WTC11 (cell line): Measurements from ENCODE around the gene CDC16. TPM values are rescaled to one million over a fixed set of nuclear protein-coding genes. Genes with fewer than 3 reads are reported as not detected.

Experiments used
- ATF1 ChIP-seq: sonication (generic); formaldehyde crosslinking; IDR thresholded peaks from 2 replicates; pipeline ENCODE4 v1.8.1; 2023; ENCODE audit warnings: mild to moderate bottlenecking, moderate library complexity, missing genetic modification reagents
- ATF2 ChIP-seq: sonication (generic); formaldehyde crosslinking; IDR thresholded peaks from 2 replicates; pipeline ENCODE4 v1.8.1; 2022; ENCODE audit warnings: low read depth, missing genetic modification reagents, borderline replicate concordance
- ATF6 ChIP-seq: sonication (generic); formaldehyde crosslinking; IDR thresholded peaks from 2 replicates; pipeline ENCODE4 v1.8.1; 2023; ENCODE audit warnings: mild to moderate bottlenecking, missing genetic modification reagents
- CBFB ChIP-seq: sonication (generic); formaldehyde crosslinking; IDR thresholded peaks from 2 replicates; pipeline ENCODE4 v1.8.1; 2022; ENCODE audit warnings: mild to moderate bottlenecking, low read depth, missing genetic modification reagents
- CDX4 ChIP-seq: fragments of 250-450 bp; sonication (Bioruptor Pico); IDR thresholded peaks from 2 replicates; pipeline ENCODE4 v1.9.0; 2021; ENCODE audit warnings: moderate library complexity, mild to moderate bottlenecking, inconsistent platforms, borderline replicate concordance
- CREB1 ChIP-seq: sonication (generic); formaldehyde crosslinking; IDR thresholded peaks from 2 replicates; pipeline ENCODE4 v1.8.0; 2023; ENCODE audit warnings: mild to moderate bottlenecking, missing genetic modification reagents
- E2F5 ChIP-seq: sonication (generic); formaldehyde crosslinking; IDR thresholded peaks from 2 replicates; pipeline ENCODE4 v1.8.1; 2022; ENCODE audit warnings: mild to moderate bottlenecking, moderate library complexity, missing genetic modification reagents
- ERG ChIP-seq: fragments of 250-450 bp; sonication (Bioruptor Pico); IDR thresholded peaks from 2 replicates; pipeline ENCODE4 v1.8.0; 2021; ENCODE audit warnings: mild to moderate bottlenecking
- ETV6 ChIP-seq: sonication (generic); formaldehyde crosslinking; IDR thresholded peaks from 2 replicates; pipeline ENCODE4 v1.8.1; 2022; ENCODE audit warnings: mild to moderate bottlenecking, missing genetic modification reagents
- FOXJ3 ChIP-seq: sonication (generic); formaldehyde crosslinking; IDR thresholded peaks from 2 replicates; pipeline ENCODE4 v1.9.0; 2021; ENCODE audit warnings: missing genetic modification reagents, mild to moderate bottlenecking, borderline replicate concordance
- GRHL2 ChIP-seq: fragments of 250-450 bp; sonication (Bioruptor Pico); IDR thresholded peaks from 2 replicates; pipeline ENCODE4 v1.8.0; 2022; ENCODE audit warnings: mild to moderate bottlenecking, moderate library complexity; ENCODE audit not compliant: insufficient replicate concordance, severe bottlenecking
- IRF2 ChIP-seq: sonication (generic); formaldehyde crosslinking; IDR thresholded peaks from 2 replicates; pipeline ENCODE4 v1.8.0; 2022; ENCODE audit warnings: low read depth, missing genetic modification reagents, borderline replicate concordance
- JAZF1 ChIP-seq: fragments of 250-450 bp; sonication (Bioruptor Pico); IDR thresholded peaks from 2 replicates; pipeline ENCODE4 v1.9.0; 2021; ENCODE audit warnings: moderate library complexity, mild to moderate bottlenecking, inconsistent platforms
- MAX ChIP-seq: sonication (generic); formaldehyde crosslinking; IDR thresholded peaks from 2 replicates; pipeline ENCODE4 v1.8.0; 2022; ENCODE audit warnings: mild to moderate bottlenecking, missing genetic modification reagents
- MYBL2 ChIP-seq: sonication (generic); formaldehyde crosslinking; IDR thresholded peaks from 2 replicates; pipeline ENCODE4 v1.8.1; 2023; ENCODE audit warnings: mild to moderate bottlenecking, moderate library complexity, missing genetic modification reagents
- NFE2L1 ChIP-seq: sonication (generic); formaldehyde crosslinking; IDR thresholded peaks from 2 replicates; pipeline ENCODE4 v1.8.1; 2023; ENCODE audit warnings: missing genetic modification reagents
- NFYB ChIP-seq: sonication (generic); formaldehyde crosslinking; conservative IDR thresholded peaks from 2 replicates; pipeline ENCODE4 v1.8.0; 2022; ENCODE audit warnings: low read depth, missing genetic modification reagents
- OVOL2 ChIP-seq: fragments of 250-450 bp; sonication (Bioruptor Pico); IDR thresholded peaks from 2 replicates; pipeline ENCODE4 v1.9.0; 2021; ENCODE audit warnings: mild to moderate bottlenecking, borderline replicate concordance
- RELA ChIP-seq: sonication (generic); formaldehyde crosslinking; IDR thresholded peaks from 2 replicates; pipeline ENCODE4 v1.8.1; 2022; ENCODE audit warnings: missing genetic modification reagents, mild to moderate bottlenecking, borderline replicate concordance
- SMAD4 ChIP-seq: sonication (generic); formaldehyde crosslinking; IDR thresholded peaks from 2 replicates; pipeline ENCODE4 v1.8.0; 2022; ENCODE audit warnings: mild to moderate bottlenecking, missing genetic modification reagents
- SOX15 ChIP-seq: fragments of 250-450 bp; sonication (Bioruptor Pico); IDR thresholded peaks from 2 replicates; pipeline ENCODE4 v1.9.0; 2021; ENCODE audit warnings: mild to moderate bottlenecking
- ZBTB21 ChIP-seq: sonication (generic); formaldehyde crosslinking; IDR thresholded peaks from 2 replicates; pipeline ENCODE4 v1.8.1; 2023; ENCODE audit warnings: mild to moderate bottlenecking, missing genetic modification reagents, borderline replicate concordance
- ZBTB43 ChIP-seq: sonication (generic); formaldehyde crosslinking; IDR thresholded peaks from 2 replicates; pipeline ENCODE4 v1.8.1; 2023; ENCODE audit warnings: mild to moderate bottlenecking, missing genetic modification reagents
- ZMAT4 ChIP-seq: fragments of 250-450 bp; sonication (Bioruptor Pico); IDR thresholded peaks from 2 replicates; pipeline ENCODE4 v1.9.0; 2021; ENCODE audit warnings: mild to moderate bottlenecking
- ZNF121 ChIP-seq: sonication (generic); formaldehyde crosslinking; IDR thresholded peaks from 2 replicates; pipeline ENCODE4 v1.8.0; 2023; ENCODE audit warnings: missing genetic modification reagents
- ZNF138 ChIP-seq: sonication (generic); formaldehyde crosslinking; conservative IDR thresholded peaks from 2 replicates; pipeline ENCODE4 v1.8.1; 2022; ENCODE audit warnings: mild to moderate bottlenecking, moderate library complexity, missing genetic modification reagents
- ZNF232 ChIP-seq: sonication (generic); formaldehyde crosslinking; IDR thresholded peaks from 2 replicates; pipeline ENCODE4 v1.8.0; 2022; ENCODE audit warnings: mild to moderate bottlenecking, missing genetic modification reagents
- ZNF396 ChIP-seq: fragments of 250-450 bp; sonication (Bioruptor Pico); IDR thresholded peaks from 2 replicates; pipeline ENCODE4 v1.8.0; 2021; ENCODE audit warnings: mild to moderate bottlenecking, moderate library complexity, borderline replicate concordance
- ZNF512 ChIP-seq: sonication (generic); formaldehyde crosslinking; IDR thresholded peaks from 2 replicates; pipeline ENCODE4 v1.8.1; 2022; ENCODE audit warnings: missing genetic modification reagents, borderline replicate concordance
- total RNA-seq: library from RNA; stranded (reverse); gene quantifications from 3 replicates; pipeline ENCODE4 v1.2.3, GENCODE V29; 2021

The CDC16 gene
- total RNA-seq, 1 experiment from 2014 or later = 73.5 TPM

GRCh38 chr13:114234645-114235421, at the start of gene CDC16 (continued):
- no peak for TF ChIP-seq FOXJ3 (CRISPR knock-in tag)
- TF ChIP-seq ZNF121 (CRISPR knock-in tag) = no peak
- no peak for TF ChIP-seq ZMAT4 (CRISPR knock-in tag)
- no peak for TF ChIP-seq CDX4 (CRISPR knock-in tag)
- TF ChIP-seq IRF2 (CRISPR knock-in tag) = no peak
- TF ChIP-seq ATF2 (CRISPR knock-in tag) = no peak; the same call in 1 of the 2 replicates
- TF ChIP-seq ZBTB21 (CRISPR knock-in tag) = peak; percentile 84; the same call in 1 of the 2 replicates
- no peak for TF ChIP-seq SOX15 (CRISPR knock-in tag)
- peak; percentile 95 for TF ChIP-seq ETV6 (CRISPR knock-in tag)
- no peak for TF ChIP-seq ATF6
- no peak for TF ChIP-seq ERG (CRISPR knock-in tag)
- TF ChIP-seq ZNF396 (CRISPR knock-in tag) = no peak
- TF ChIP-seq OVOL2 (CRISPR knock-in tag) = no peak
- peak; percentile 94 for TF ChIP-seq E2F5 (CRISPR knock-in tag)
- no peak for TF ChIP-seq ATF1 (CRISPR knock-in tag)
- peak; percentile 86; the same call in 1 of the 2 replicates for TF ChIP-seq CBFB (CRISPR knock-in tag)
- TF ChIP-seq JAZF1 (CRISPR knock-in tag) = no peak
- TF ChIP-seq NFE2L1 (CRISPR knock-in tag) = peak; percentile 95
- peak; percentile 95 for TF ChIP-seq MYBL2 (CRISPR knock-in tag)
- TF ChIP-seq NFYB (CRISPR knock-in tag) = 0 out of 2 replicates have a peak, but pooled peaks have one; percentile 34
- peak; percentile 64; the same call in 1 of the 2 replicates for TF ChIP-seq ZNF138 (CRISPR knock-in tag)
- no peak for TF ChIP-seq GRHL2 (CRISPR knock-in tag)
- TF ChIP-seq ZNF232 (CRISPR knock-in tag) = peak; percentile 97
- TF ChIP-seq CREB1 (CRISPR knock-in tag) = peak; percentile 88; the same call in 1 of the 2 replicates
- TF ChIP-seq ZNF512 = 0 out of 2 replicates have a peak, but pooled peaks have one; percentile 46
- TF ChIP-seq SMAD4 (CRISPR knock-in tag) = peak; percentile 60; the same call in 1 of the 2 replicates
- peak; percentile 99 for TF ChIP-seq MAX (CRISPR knock-in tag)
- TF ChIP-seq RELA (CRISPR knock-in tag) = peak; percentile 79; the same call in 1 of the 2 replicates
- peak; percentile 80; the same call in 1 of the 2 replicates for TF ChIP-seq ZBTB43 (CRISPR knock-in tag)
